A549 (cell line): ENCODE results near the gene GAS1. TPM values are rescaled to one million over a fixed set of nuclear protein-coding genes. Genes with fewer than 3 reads are reported as not detected.

ENCODE experiments used
- ATAC-seq, 2 experiments: fragments of 200-7000 bp in 1 of 2; fragments of >200 bp in 1 of 2; cut with Nextera tagmentation in 1 of 2; cut with Tn5 transposase in 1 of 2; 3 replicates each; pipeline versions ENCODE4 v1.8.0 to v1.9.1; 2018 to 2020; ENCODE audit warnings: mild to moderate bottlenecking in 1 of 2, moderate library complexity in 1 of 2
- CTCF ChIA-PET: fragments of 300-600 bp; sonication (Branson Sonifier 250); formaldehyde crosslinking; extraction: SDS; loops from one replicate; lab custom pipeline; 2021; ENCODE audit warnings: antibody characterized with exemption, inconsistent platforms; lab: Yijun Ruan, JAX
- POLR2A ChIA-PET: fragments of 350-600 bp; formaldehyde crosslinking; extraction: SDS; loops from one replicate; lab custom pipeline; 2021; ENCODE audit warnings: antibody characterized with exemption, inconsistent platforms; lab: Yijun Ruan, JAX
- DNase-seq, 2 experiments: peaks; one replicate each; pipeline versions ENCODE4 v3.0.0 to v3.0.0-alpha.2; 2011 to 2016; ENCODE audit warnings: low read depth in 1 of 2, low spot score in 1 of 2
- FAIRE-seq: peaks from 2 replicates; lab custom pipeline; 2011; peaks lifted over from hg19 to GRCh38; lab: Jason Lieb, UNC
- H3K27ac ChIP-seq, 2 experiments: fragments of >200 bp; sonication (Bioruptor Twin); formaldehyde crosslinking; 3 replicates each; pipeline ENCODE4 v1.5.1; 2016 to 2017
- H3K4me1 ChIP-seq: fragments of >200 bp; sonication (Bioruptor Twin); formaldehyde crosslinking; 3 replicates; pipeline ENCODE4 v1.6.1; 2016
- H3K4me2 ChIP-seq: fragments of >200 bp; sonication (Bioruptor Twin); formaldehyde crosslinking; 3 replicates; pipeline ENCODE4 v1.6.1; 2016
- H3K4me3 ChIP-seq: fragments of >200 bp; sonication (Bioruptor Twin); formaldehyde crosslinking; 3 replicates; pipeline ENCODE4 v1.5.1; 2016
- H3K9me3 ChIP-seq: fragments of >200 bp; sonication (Bioruptor Twin); formaldehyde crosslinking; 3 replicates; pipeline ENCODE4 v1.6.1; 2016
- CBX8 ChIP-seq: fragments of 200-600 bp; sonication (generic); IDR thresholded peaks from 2 replicates; pipeline ENCODE4 v1.6.1; 2016
- CEBPB ChIP-seq, 2 experiments: fragments of >200 bp in 1 of 2; sonication (Bioruptor Twin) in 1 of 2; formaldehyde crosslinking in 1 of 2; IDR thresholded peaks; 2 replicates each; pipeline ENCODE4 v1.6.1; 2012 to 2016
- EP300 ChIP-seq, 2 experiments: fragments of >200 bp; sonication (Bioruptor Twin); formaldehyde crosslinking; IDR thresholded peaks; 2 replicates in 1 of 2; 3 replicates in 1 of 2; pipeline ENCODE4 v1.6.1; 2016 to 2017
- FOSL2 ChIP-seq, 2 experiments: fragments of 450-650 bp in 1 of 2; fragments of >200 bp in 1 of 2; sonication (Bioruptor Twin) in 1 of 2; formaldehyde crosslinking; IDR thresholded peaks; 2 replicates each; pipeline versions ENCODE4 v1.5.0 to v1.6.1; 2016 to 2020; ENCODE audit warnings: mild to moderate bottlenecking in 1 of 2, moderate library complexity in 1 of 2
- FOXS1 ChIP-seq: fragments of 250-450 bp; sonication (Bioruptor Pico); IDR thresholded peaks from 2 replicates; pipeline ENCODE4 v1.5.0; 2020; ENCODE audit warnings: mild to moderate bottlenecking, moderate library complexity
- HDAC2 ChIP-seq: fragments of 200-600 bp; sonication (generic); IDR thresholded peaks from 2 replicates; pipeline ENCODE4 v1.6.1; 2016
- HEYL ChIP-seq: fragments of 250-450 bp; sonication (Bioruptor Pico); IDR thresholded peaks from 2 replicates; pipeline ENCODE4 v1.8.0; 2021; ENCODE audit warnings: mild to moderate bottlenecking, moderate library complexity
- HMGXB4 ChIP-seq: fragments of 250-450 bp; sonication (Bioruptor Pico); IDR thresholded peaks from 2 replicates; pipeline ENCODE4 v1.5.0; 2021; ENCODE audit warnings: mild to moderate bottlenecking, moderate library complexity, borderline replicate concordance
- HOXB13 ChIP-seq: fragments of 250-450 bp; sonication (Bioruptor Pico); IDR thresholded peaks from 2 replicates; pipeline ENCODE4 v1.5.0; 2020; ENCODE audit warnings: low read depth, mild to moderate bottlenecking, moderate library complexity
- JUN ChIP-seq, 2 experiments: fragments of >200 bp; sonication (Bioruptor Twin); formaldehyde crosslinking; IDR thresholded peaks; 2 replicates in 1 of 2; 3 replicates in 1 of 2; pipeline ENCODE4 v1.6.1; 2016 to 2017
- JUNB ChIP-seq: fragments of >200 bp; sonication (Bioruptor Twin); formaldehyde crosslinking; IDR thresholded peaks from 2 replicates; pipeline ENCODE4 v1.6.1; 2016
- KDM5A ChIP-seq: fragments of 200-600 bp; sonication (generic); IDR thresholded peaks from 2 replicates; pipeline ENCODE4 v1.6.1; 2016; ENCODE audit warnings: antibody characterized with exemption, mild to moderate bottlenecking
- NFE2L2 ChIP-seq: fragments of 150-350 bp; conservative IDR thresholded peaks from 2 replicates; pipeline ENCODE4 v1.6.1; 2014; ENCODE audit warnings: low read length
- NR3C1 ChIP-seq: fragments of >200 bp; sonication (Bioruptor Twin); formaldehyde crosslinking; IDR thresholded peaks from 3 replicates; pipeline ENCODE4 v1.6.1; 2017
- PBX3 ChIP-seq: IDR thresholded peaks from 2 replicates; pipeline ENCODE4 v1.6.1; 2012
- PHF8 ChIP-seq: fragments of 200-600 bp; sonication (generic); IDR thresholded peaks from 2 replicates; pipeline ENCODE4 v1.6.1; 2016; ENCODE audit warnings: low read depth, mild to moderate bottlenecking, antibody characterized with exemption, moderate library complexity, borderline replicate concordance
- POLR2AphosphoS2 ChIP-seq: conservative IDR thresholded peaks from 2 replicates; pipeline ENCODE4 v1.6.1; 2012; ENCODE audit warnings: low read length, improper control_type of control experiment, inconsistent platforms
- RAD21 ChIP-seq, 2 experiments: fragments of >200 bp in 1 of 2; sonication (Bioruptor Twin) in 1 of 2; formaldehyde crosslinking in 1 of 2; IDR thresholded peaks in 1 of 2; conservative IDR thresholded peaks in 1 of 2; 2 replicates in 1 of 2; 3 replicates in 1 of 2; pipeline ENCODE4 v1.6.1; 2012 to 2018; ENCODE audit warnings: inconsistent platforms in 1 of 2
- RFX5 ChIP-seq: fragments of 450-650 bp; IDR thresholded peaks from 2 replicates; pipeline ENCODE4 v1.7.1; 2014; ENCODE audit warnings: antibody characterized with exemption, mild to moderate bottlenecking, moderate library complexity
- SMC3 ChIP-seq: fragments of >200 bp; sonication (Bioruptor Twin); formaldehyde crosslinking; IDR thresholded peaks from 3 replicates; pipeline ENCODE4 v1.6.1; 2018; ENCODE audit warnings: inconsistent platforms
- TFCP2L1 ChIP-seq: fragments of 250-450 bp; sonication (Bioruptor Pico); IDR thresholded peaks from 2 replicates; pipeline ENCODE4 v1.5.0; 2021; ENCODE audit warnings: mild to moderate bottlenecking
- ZC3H11A ChIP-seq: fragments of 450-650 bp; IDR thresholded peaks from 2 replicates; pipeline ENCODE4 v1.6.1; 2014; ENCODE audit warnings: antibody characterized with exemption, mild to moderate bottlenecking
- WGBS: methylation state at CpG from one replicate; pipeline ENCODE4 v1.1.6; 2017; ENCODE audit errors: missing lambda C conversion rate; 5-methylcytosine and 5-hydroxymethylcytosine counted together
- polyA plus RNA-seq, 4 experiments: library from polyadenylated mRNA; depleted of rRNA in 3 of 4; stranded (reverse); fragments of >200 nt; fragmentation: RNase III in 1 of 4; extraction: RNeasy Plus Mini Kit Qiagen cat#74134 plus additional on column Dnase treatment in 1 of 4; gene quantifications; 2 replicates in 3 of 4; 3 replicates in 1 of 4; pipeline ENCODE4 v1.2.3, GENCODE V29; 2011 to 2017
- TF ChIP-seq, protein P1 (sequence below): fragments of 250-450 bp; sonication (Bioruptor Pico); IDR thresholded peaks from 2 replicates; pipeline ENCODE4 v1.5.0; 2020; ENCODE audit warnings: low read depth, mild to moderate bottlenecking, moderate library complexity
- TF ChIP-seq, protein P2 (sequence below): fragments of >200 bp; sonication (Bioruptor Twin); formaldehyde crosslinking; IDR thresholded peaks from 3 replicates; pipeline ENCODE4 v1.5.1; 2016
- TF ChIP-seq, protein P3 (sequence below): fragments of 450-650 bp; IDR thresholded peaks from 2 replicates; pipeline ENCODE4 v1.6.1; 2014; ENCODE audit warnings: antibody characterized with exemption
- TF ChIP-seq, protein P4 (sequence below): fragments of >200 bp; sonication (Bioruptor Twin); formaldehyde crosslinking; IDR thresholded peaks from 2 replicates; pipeline ENCODE4 v1.6.1; 2016

The GAS1 gene
- polyA plus RNA-seq, 2 of the 4 experiments (the other 2 are of a cell fraction), result 0.03 TPM; not detected in 1

GRCh38 chr9:86962692-86963091, 15.4 kb upstream of the GAS1 start:
- CTCF ChIA-PET, result no interaction called here
- FAIRE-seq, result no peak

GRCh38 chr9:86960938-86961337, 13.6 kb upstream of the GAS1 start:
- H3K4me1 ChIP-seq, result no peaks in the 10 kb centered on the region
- ChIA-PET POLR2A (no interaction called here), CTCF (interaction anchor here (1.4 kb wide), 1 partner anchor 12 kb away, joined by 6 read pairs; no protein-coding TSS in a partner anchor)
- no peaks in the 10 kb centered on the region for H3K9me3 ChIP-seq
- H3K27ac ChIP-seq, result no peak overlapping the region
- ATAC-seq (no peak), FAIRE-seq (no peak), DNase-seq (no peak)
- H3K4me2 ChIP-seq, result no peak overlapping the region
- H3K4me3 ChIP-seq, result no peak overlapping the region
- WGBS, result 48% methylated on average over 6 of the region's 6 CpGs
- no peak for TF ChIP-seq FOXS1
- TF ChIP-seq PBX3, result no peak
- TF ChIP-seq SMC3, result no peak
- TF ChIP-seq, protein P1, sequence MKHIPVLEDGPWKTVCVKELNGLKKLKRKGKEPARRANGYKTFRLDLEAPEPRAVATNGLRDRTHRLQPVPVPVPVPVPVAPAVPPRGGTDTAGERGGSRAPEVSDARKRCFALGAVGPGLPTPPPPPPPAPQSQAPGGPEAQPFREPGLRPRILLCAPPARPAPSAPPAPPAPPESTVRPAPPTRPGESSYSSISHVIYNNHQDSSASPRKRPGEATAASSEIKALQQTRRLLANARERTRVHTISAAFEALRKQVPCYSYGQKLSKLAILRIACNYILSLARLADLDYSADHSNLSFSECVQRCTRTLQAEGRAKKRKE (CRISPR knock-in tag), result no peak
- TF ChIP-seq CEBPB (IDR thresholded peaks at IDR 0.05), result no peak
- TF ChIP-seq KDM5A, result no peak
- no peak for TF ChIP-seq RAD21 (conservative IDR thresholded peaks at IDR 0.05 in 1 of 2, IDR thresholded peaks at IDR 0.05 in 1 of 2)
- TF ChIP-seq HMGXB4 (CRISPR knock-in tag), result no peak
- TF ChIP-seq, protein P2, sequence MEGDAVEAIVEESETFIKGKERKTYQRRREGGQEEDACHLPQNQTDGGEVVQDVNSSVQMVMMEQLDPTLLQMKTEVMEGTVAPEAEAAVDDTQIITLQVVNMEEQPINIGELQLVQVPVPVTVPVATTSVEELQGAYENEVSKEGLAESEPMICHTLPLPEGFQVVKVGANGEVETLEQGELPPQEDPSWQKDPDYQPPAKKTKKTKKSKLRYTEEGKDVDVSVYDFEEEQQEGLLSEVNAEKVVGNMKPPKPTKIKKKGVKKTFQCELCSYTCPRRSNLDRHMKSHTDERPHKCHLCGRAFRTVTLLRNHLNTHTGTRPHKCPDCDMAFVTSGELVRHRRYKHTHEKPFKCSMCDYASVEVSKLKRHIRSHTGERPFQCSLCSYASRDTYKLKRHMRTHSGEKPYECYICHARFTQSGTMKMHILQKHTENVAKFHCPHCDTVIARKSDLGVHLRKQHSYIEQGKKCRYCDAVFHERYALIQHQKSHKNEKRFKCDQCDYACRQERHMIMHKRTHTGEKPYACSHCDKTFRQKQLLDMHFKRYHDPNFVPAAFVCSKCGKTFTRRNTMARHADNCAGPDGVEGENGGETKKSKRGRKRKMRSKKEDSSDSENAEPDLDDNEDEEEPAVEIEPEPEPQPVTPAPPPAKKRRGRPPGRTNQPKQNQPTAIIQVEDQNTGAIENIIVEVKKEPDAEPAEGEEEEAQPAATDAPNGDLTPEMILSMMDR, result no peak
- TF ChIP-seq RFX5, result no peak
- TF ChIP-seq HOXB13 (CRISPR knock-in tag), result no peak
- TF ChIP-seq JUN (IDR thresholded peaks at IDR 0.05), result no peak
- TF ChIP-seq ZC3H11A, result no peak
- TF ChIP-seq JUNB, result no peak
- no peak for TF ChIP-seq POLR2AphosphoS2
- no peak for TF ChIP-seq EP300 (IDR thresholded peaks at IDR 0.05)
- no peak for TF ChIP-seq TFCP2L1

More at GRCh38 chr9:86962692-86963091, 15.4 kb upstream of the GAS1 start:
- Histone ChIP-seq H3K4me1 (no peaks in the 10 kb centered on the region), H3K4me2 (no peak overlapping the region), H3K4me3 (no peak overlapping the region), H3K27ac (no peak overlapping the region), H3K9me3 (no peaks in the 10 kb centered on the region)
- 17% methylated on average over 9 of the region's 9 CpGs for WGBS
- POLR2A ChIA-PET, result no interaction called here
- ATAC-seq (no peak), DNase-seq (no peak)
- TF ChIP-seq PHF8 (no peak), NFE2L2 (no peak), PBX3 (no peak), POLR2AphosphoS2 (no peak), NR3C1 (no peak), ZC3H11A (no peak), HDAC2 (no peak), CBX8 (no peak), HMGXB4 (CRISPR knock-in tag) (no peak), HEYL (CRISPR knock-in tag) (no peak), FOSL2 (IDR thresholded peaks at IDR 0.05) (no peak), FOSL2 (CRISPR knock-in tag; IDR thresholded peaks at IDR 0.05) (no peak)
- TF ChIP-seq, protein P3, sequence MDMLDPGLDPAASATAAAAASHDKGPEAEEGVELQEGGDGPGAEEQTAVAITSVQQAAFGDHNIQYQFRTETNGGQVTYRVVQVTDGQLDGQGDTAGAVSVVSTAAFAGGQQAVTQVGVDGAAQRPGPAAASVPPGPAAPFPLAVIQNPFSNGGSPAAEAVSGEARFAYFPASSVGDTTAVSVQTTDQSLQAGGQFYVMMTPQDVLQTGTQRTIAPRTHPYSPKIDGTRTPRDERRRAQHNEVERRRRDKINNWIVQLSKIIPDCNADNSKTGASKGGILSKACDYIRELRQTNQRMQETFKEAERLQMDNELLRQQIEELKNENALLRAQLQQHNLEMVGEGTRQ, result no peak
- TF ChIP-seq, protein P4, sequence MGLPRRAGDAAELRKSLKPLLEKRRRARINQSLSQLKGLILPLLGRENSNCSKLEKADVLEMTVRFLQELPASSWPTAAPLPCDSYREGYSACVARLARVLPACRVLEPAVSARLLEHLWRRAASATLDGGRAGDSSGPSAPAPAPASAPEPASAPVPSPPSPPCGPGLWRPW, result no peak
- TF ChIP-seq, all 56 proteins: peak for 0
